GM12878 (cell line): ENCODE data around the gene TGFBI. TPM values are rescaled to one million over a fixed set of nuclear protein-coding genes. Genes with fewer than 3 reads are reported as not detected.
A peak's percentile ranks its signal among the peaks of the same experiment; 100 is the strongest.

Source experiments
- ATAC-seq: fragments of 200-7000 bp; cut with Tn5 transposase; 3 replicates; pipeline ENCODE4 v1.9.1; 2020; ENCODE audit warnings: mild to moderate bottlenecking, moderate library complexity
- BruUV-seq: library from RNA; stranded (reverse); fragments of 400-500 nt; replicated peaks from 2 replicates; lab custom pipeline; 2021; lab: Mats Ljungman, UMichigan
- CTCF ChIA-PET: fragments of 300-600 bp; sonication (Branson Sonifier 250); formaldehyde crosslinking; extraction: SDS; loops from one replicate; lab custom pipeline; 2021; ENCODE audit warnings: inconsistent platforms; lab: Yijun Ruan, JAX
- POLR2A ChIA-PET: fragments of 350-600 bp; formaldehyde crosslinking; extraction: SDS; loops from one replicate; lab custom pipeline; 2021; ENCODE audit warnings: inconsistent platforms; lab: Charles Lee
- RAD21 ChIA-PET: fragments of 300-600 bp; sonication (Branson Sonifier 250); formaldehyde crosslinking; loops from one replicate; lab custom pipeline; 2023; ENCODE audit warnings: antibody characterized with exemption; ENCODE audit not compliant: unreplicated experiment; lab: Charles Lee
- SMC1A ChIA-PET: fragments of 300-600 bp; sonication (Branson Sonifier 250); formaldehyde crosslinking; loops from one replicate; lab custom pipeline; 2023; ENCODE audit not compliant: unreplicated experiment, uncharacterized antibody; lab: Charles Lee
- DNase-seq: peaks from one replicate; pipeline ENCODE4 v3.0.0-alpha.2; 2011; ENCODE audit warnings: low read depth, low spot score
- FAIRE-seq: peaks from 3 replicates; lab custom pipeline; 2011; peaks lifted over from hg19 to GRCh38; lab: Jason Lieb, UNC
- H2AFZ ChIP-seq: 2 replicates; pipeline ENCODE4 v1.6.0; 2011; ENCODE audit warnings: low read depth, low read length, control low read depth; ENCODE audit not compliant: control insufficient read depth
- H3K27ac ChIP-seq: 2 replicates; pipeline ENCODE4 v1.5.1; 2011; ENCODE audit warnings: control low read depth; ENCODE audit not compliant: control insufficient read depth, insufficient read depth
- H3K27me3 ChIP-seq, 2 experiments: replicated peaks in 1 of 2; 2 replicates each; pipeline versions ENCODE4 v1.6.0 to v1.6.1; 2011; ENCODE audit warnings: low read length in 1 of 2; ENCODE audit not compliant: control insufficient read depth in 2 of 2, insufficient read depth in 2 of 2
- H3K36me3 ChIP-seq, 2 experiments: 2 replicates each; pipeline ENCODE4 v1.5.1; 2011; ENCODE audit warnings: low read length in 1 of 2; ENCODE audit not compliant: control insufficient read depth in 2 of 2, insufficient read depth in 2 of 2
- H3K4me1 ChIP-seq: 2 replicates; pipeline ENCODE4 v1.6.1; 2011; ENCODE audit warnings: mild to moderate bottlenecking, low read length, moderate library complexity, mixed read lengths; ENCODE audit not compliant: control insufficient read depth, insufficient read depth
- H3K4me2 ChIP-seq: 2 replicates; pipeline ENCODE4 v1.6.0; 2011; ENCODE audit warnings: control low read depth; ENCODE audit not compliant: control insufficient read depth, insufficient read depth
- H3K4me3 ChIP-seq: fragments of 200-600 bp; sonication (generic); 2 replicates; pipeline ENCODE4 v1.5.1; 2016
- H3K79me2 ChIP-seq: 2 replicates; pipeline ENCODE4 v1.6.0; 2011; ENCODE audit warnings: low read length; ENCODE audit not compliant: control insufficient read depth, insufficient read depth
- H3K9ac ChIP-seq: 2 replicates; pipeline ENCODE4 v1.8.0; 2011; ENCODE audit warnings: low read length, control low read depth, mixed read lengths; ENCODE audit not compliant: control insufficient read depth, insufficient read depth
- H3K9me3 ChIP-seq: replicated peaks from 3 replicates; pipeline ENCODE4 v1.5.1; 2011; ENCODE audit warnings: mild to moderate bottlenecking, low read length; ENCODE audit not compliant: control insufficient read depth, insufficient read depth
- H4K20me1 ChIP-seq: 2 replicates; pipeline ENCODE4 v1.6.0; 2011; ENCODE audit not compliant: control insufficient read depth, insufficient read depth
- BMI1 ChIP-seq: fragments of 450-650 bp; IDR thresholded peaks from 2 replicates; pipeline ENCODE4 v1.6.1; 2016; ENCODE audit warnings: mild to moderate bottlenecking, moderate library complexity, borderline replicate concordance
- CTCF ChIP-seq, 3 experiments: IDR thresholded peaks in 2 of 3; conservative IDR thresholded peaks in 1 of 3; 2 replicates each; pipeline ENCODE4 v1.5.1; 2011; ENCODE audit warnings: low read depth in 3 of 3, low read length in 3 of 3, mild to moderate bottlenecking in 3 of 3, control low read depth in 2 of 3, moderate library complexity in 2 of 3, inconsistent platforms in 1 of 3, mixed read lengths in 1 of 3; ENCODE audit not compliant: control insufficient read depth in 2 of 3, insufficient read depth in 1 of 3; ENCODE audit errors: extremely low read depth in 1 of 3
- IKZF2 ChIP-seq, 2 experiments: fragments of 450-650 bp; IDR thresholded peaks; 2 replicates each; pipeline ENCODE4 v1.6.1; 2017; ENCODE audit warnings: mild to moderate bottlenecking in 2 of 2, moderate library complexity in 2 of 2
- MTA3 ChIP-seq: IDR thresholded peaks from 2 replicates; pipeline ENCODE4 v1.6.1; 2012; ENCODE audit warnings: low read length, inconsistent platforms, borderline replicate concordance
- RELB ChIP-seq: fragments of 450-650 bp; IDR thresholded peaks from 2 replicates; pipeline ENCODE4 v1.6.1; 2017; ENCODE audit warnings: low read depth, mild to moderate bottlenecking, moderate library complexity
- SMAD5 ChIP-seq: IDR thresholded peaks from 2 replicates; pipeline ENCODE4 v1.6.1; 2016; ENCODE audit warnings: antibody characterized with exemption, low read depth
- WGBS: methylation state at CpG from one replicate; pipeline ENCODE4 v1.1.6; 2016; ENCODE audit warnings: low lambda C conversion rate; ENCODE audit not compliant: insufficient replicate concordance, insufficient coverage; ENCODE audit errors: missing lambda C conversion rate; 5-methylcytosine and 5-hydroxymethylcytosine counted together
- in situ Hi-C: fragments of 300-500 bp; cut with MboI; formaldehyde crosslinking; loops from 9 replicates; pipeline ENCODE4 v1.14.3; 2018; ENCODE audit warnings: mixed read lengths
- intact Hi-C: fragments of 100-400 bp; cut with micrococcal nuclease; formaldehyde crosslinking; loops from one replicate; pipeline ENCODE4 v1.14.2; 2022; ENCODE audit not compliant: unreplicated experiment
- polyA plus RNA-seq, 11 experiments: library from polyadenylated mRNA; depleted of rRNA in 4 of 11; unstranded in 6 of 11; stranded (reverse) in 5 of 11; fragments of >200 nt; fragmentation: Nextera tagmentation in 4 of 11; fragmentation: Illumina TruSeq in 1 of 11; extraction: Ambion mirVana in 4 of 11; extraction: Trizol in 1 of 11; gene quantifications; 1 replicate in 1 of 11; 2 replicates in 10 of 11; pipeline versions ENCODE4 v1.2.1 to v1.2.3, GENCODE V29; 2011 to 2016; ENCODE audit warnings: inconsistent platforms in 2 of 11, missing spikeins in 2 of 11, low read depth in 1 of 11
- total RNA-seq, 4 experiments: library from RNA; depleted of rRNA in 3 of 4; stranded (reverse); fragments of >200 nt in 3 of 4; fragmentation: Illumina TruSeq in 1 of 4; extraction: Trizol in 1 of 4; gene quantifications; 2 replicates each; pipeline versions ENCODE4 v1.2.1 to v1.2.3, GENCODE V29; 2013 to 2021

Gene TGFBI
- total and polyA plus RNA-seq, 10 of the 15 experiments (the other 5 are each of a cell fraction or from before 2014, with no cell fraction given), result 0.12 to 1.8 (median 0.19) TPM

GRCh38 chr5:136073714-136074529 is 45.1 kb downstream of the TGFBI start (continued):
- TF ChIP-seq IKZF2 (IDR thresholded peaks at IDR 0.05) (peak; percentile 19 to 31; a peak in 2 of 4 replicates), SMAD5 (no peak), RELB (peak; percentile 36; the same call in 1 of the 2 replicates), BMI1 (0 out of 2 replicates have a peak, but pooled peaks have one; percentile 14)
- TF ChIP-seq, all 136 proteins: peak for 15

- ChIA-PET RAD21 (interaction anchor here (0.8 to 2.7 kb wide), 9 partner anchors 12 to 167 kb away, joined by 3 to 10 read pairs (median 5); no protein-coding TSS in a partner anchor), CTCF (interaction anchor here (0.7 to 2.8 kb wide), 13 partner anchors 8 to 136 kb away, joined by 3 to 19 read pairs (median 5); no protein-coding TSS in a partner anchor)
- 0% methylated on average over 1 of the region's 1 CpG for WGBS
Observed at GRCh38 chr5:136075466-136075891, 46.7 kb downstream of the TGFBI start.

More at GRCh38 chr5:136075466-136075891, 46.7 kb downstream of the TGFBI start:
- ATAC-seq, result peak; percentile 20
- no peaks in the 10 kb centered on the region; a peak in 1 of 4 replicates for H3K36me3 ChIP-seq
- no peaks in the 10 kb centered on the region; the same call in 1 of the 2 replicates for H3K4me1 ChIP-seq
- no peak overlapping the region for H3K27ac ChIP-seq
- no peaks in the 10 kb centered on the region; the same call in 2 of the 3 replicates for H3K9me3 ChIP-seq
- no peak overlapping the region for H3K4me2 ChIP-seq
- no peak overlapping the region for H3K9ac ChIP-seq
- ChIA-PET SMC1A (interaction anchor here (0.8 to 4.6 kb wide), 20 partner anchors 8 to 114 kb away, joined by 3 to 19 read pairs (median 6); no protein-coding TSS in a partner anchor), POLR2A (interaction anchor here (0.7 to 2.4 kb wide), 6 partner anchors 11 to 61 kb away, joined by 3 to 5 read pairs (median 3); no protein-coding TSS in a partner anchor)
- H4K20me1 ChIP-seq, result no peaks in the 10 kb centered on the region
- TF ChIP-seq CTCF (IDR thresholded peaks at IDR 0.05 in 2 of 3, conservative IDR thresholded peaks at IDR 0.05 in 1 of 3; ENCODE audit: control insufficient read depth in 2 of 3, extremely low read depth in 1 of 3, insufficient read depth in 1 of 3, low read depth in 3 of 3, low read length in 3 of 3) (peak in 1 of 3 experiments; percentile 16; a peak in 1 of 6 replicates), MTA3 (no peak)
- H3K79me2 ChIP-seq, result no peaks in the 10 kb centered on the region
- no peak overlapping the region for H2AFZ ChIP-seq
- no peak overlapping the region for H3K4me3 ChIP-seq
- no TSS peak for BruUV-seq
- no peak for FAIRE-seq
- in situ Hi-C loops (loop anchor here (5.0 kb wide), 1 partner anchor 188 kb away; no protein-coding TSS in a partner anchor), intact Hi-C loops (no loop called here)
- DNase-seq, result no peak
- peaks cover 0 to 2% of the 10 kb centered on the region in 2 experiments; a peak in 2 of 4 replicates for H3K27me3 ChIP-seq
